GM21526 (cell line): Measurements from ENCODE around the gene JAG2.

Source experiments
- ATAC-seq: cut with Tn5 transposase; IDR thresholded peaks from one replicate; pipeline ENCODE4 v1.9.1; 2021; ENCODE audit warnings: moderate library complexity; ENCODE audit not compliant: unreplicated experiment, low FRiP score

Gene JAG2

DNA sequence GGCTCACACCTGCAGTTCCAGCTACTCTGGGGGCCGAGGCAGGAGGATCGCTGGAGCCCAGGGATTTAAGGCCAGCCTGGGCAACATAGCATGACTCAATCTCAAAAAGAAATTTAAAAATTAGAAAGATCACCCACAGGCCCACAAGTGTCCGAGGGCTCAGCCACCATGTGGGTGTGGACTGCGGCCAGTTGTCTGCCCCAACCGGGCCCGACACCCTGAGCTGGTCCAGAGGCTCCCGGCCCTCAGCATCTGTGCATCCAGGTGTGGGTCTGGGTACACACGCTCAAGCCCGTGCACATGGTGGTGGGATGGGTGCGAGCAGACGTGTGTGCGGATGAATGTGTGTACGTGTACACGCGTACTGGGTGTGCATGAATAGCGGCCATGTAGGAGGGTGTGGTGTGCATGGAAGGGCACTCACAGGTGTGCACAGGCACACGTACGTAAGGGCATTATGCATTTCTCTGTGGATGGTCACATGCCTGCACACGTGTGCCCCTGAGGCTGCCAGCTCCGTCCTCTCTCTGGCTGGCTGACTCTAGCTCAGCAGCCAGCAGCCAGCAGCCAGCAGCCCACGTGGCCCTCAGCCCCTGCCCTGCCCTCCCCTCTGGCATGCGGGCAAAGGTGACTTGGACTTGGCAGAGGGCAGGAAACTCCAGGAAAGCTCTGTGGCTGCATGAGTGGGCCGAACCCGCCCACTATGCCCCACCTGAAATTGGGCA, 35.8 kb upstream of the JAG2 start:
- ATAC-seq: no peak

DNA sequence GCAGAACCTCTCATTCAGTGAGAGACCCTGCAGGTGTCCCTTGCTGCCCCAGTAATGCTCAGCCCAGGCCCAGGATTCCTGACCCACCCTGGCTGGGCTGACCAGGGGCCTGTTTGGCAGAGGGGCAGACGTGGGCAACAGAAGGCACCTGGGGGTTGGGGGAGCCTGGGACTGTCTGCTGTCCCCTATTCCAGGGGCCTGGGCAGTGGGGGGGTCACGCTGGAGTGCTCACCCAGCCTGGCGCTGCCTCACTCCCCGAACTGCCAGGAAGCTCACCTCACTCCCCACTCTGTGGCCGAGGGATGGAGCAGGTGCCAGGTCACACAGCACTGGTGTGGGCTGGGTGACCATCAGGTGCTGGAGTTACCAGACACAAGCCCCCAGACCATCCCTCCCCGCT, 35.1 kb upstream of the JAG2 start:
- ATAC-seq: no peak

DNA sequence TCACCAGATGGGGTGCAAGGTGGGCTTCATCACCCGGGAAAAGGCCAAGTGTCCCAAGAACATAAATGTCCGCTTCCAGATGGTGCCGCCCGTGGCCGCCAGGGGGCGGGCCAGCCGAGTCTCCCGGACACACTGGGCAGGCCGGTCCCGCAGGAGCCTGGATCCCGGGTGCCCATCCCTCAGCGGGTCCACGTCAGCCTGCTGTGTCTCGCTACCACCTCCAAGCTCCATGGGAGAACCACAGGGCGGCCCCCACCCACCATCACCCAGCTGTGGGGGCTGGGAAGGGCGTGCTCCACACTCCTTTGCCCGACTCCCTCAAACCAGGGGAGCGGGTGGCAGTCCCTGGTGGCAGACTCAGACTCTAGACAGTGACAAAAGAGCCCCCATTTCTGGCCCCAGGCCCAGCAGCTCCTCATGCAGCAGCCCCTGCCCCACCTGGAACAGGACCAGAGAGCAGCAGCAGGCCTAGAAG, 34.5 kb upstream of the JAG2 start:
- ATAC-seq: no peak

- no peak for ATAC-seq
Measured at GRCh38 chr14:105201925-105202513, 33.4 kb upstream of the JAG2 start.

DNA sequence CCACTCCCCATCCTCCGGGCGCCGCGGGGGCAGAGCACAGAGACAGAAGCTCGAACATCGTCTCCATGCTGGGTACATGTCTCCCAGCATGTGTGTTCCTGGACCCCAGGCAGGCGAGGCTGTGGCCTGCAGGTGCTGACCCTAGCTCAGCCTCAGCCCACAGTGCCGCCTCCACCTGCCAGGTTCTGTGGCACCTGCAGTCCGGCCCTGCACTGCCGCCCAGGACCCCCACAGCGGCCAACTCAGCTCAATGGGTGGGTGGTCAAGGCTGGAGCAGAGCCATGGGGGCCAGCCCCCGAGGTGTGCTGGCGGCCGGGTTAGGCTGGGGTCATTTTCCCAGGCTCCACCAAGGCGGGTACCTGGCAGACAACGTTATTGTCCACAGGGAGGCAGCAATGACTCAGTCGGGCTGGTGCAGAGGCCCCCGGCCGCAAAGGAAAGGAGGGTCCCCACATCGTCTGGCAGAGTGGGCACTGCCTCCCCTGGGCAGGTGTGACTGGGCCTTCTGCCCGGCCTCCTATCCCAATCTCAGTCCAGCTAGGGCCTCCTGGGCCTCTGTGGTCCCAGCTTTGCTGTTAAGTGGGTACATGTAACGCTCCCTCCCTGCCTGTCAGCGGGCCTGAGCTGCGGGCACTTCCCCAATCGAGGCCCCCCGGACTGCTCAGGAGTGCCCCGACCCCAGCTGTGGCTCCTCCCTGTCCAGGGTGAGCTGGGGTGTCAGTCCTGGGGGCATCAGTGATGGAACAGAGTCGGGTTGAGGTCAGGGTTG, 32.8 kb upstream of the JAG2 start:
- no peak for ATAC-seq

- no peak for ATAC-seq
Measured at GRCh38 chr14:105200641-105201040, 32.1 kb upstream of the JAG2 start.

GRCh38 chr14:105200074-105200473, 31.5 kb upstream of the JAG2 start:
- ATAC-seq: no peak

GRCh38 chr14:105199093-105199492, 30.5 kb upstream of the JAG2 start:
- no peak for ATAC-seq

- ATAC-seq: no peak
Measured at GRCh38 chr14:105198588-105198987, 30.0 kb upstream of the JAG2 start.

GRCh38 chr14:105197211-105197641, 28.6 kb upstream of the JAG2 start:
- no peak for ATAC-seq

- no peak for ATAC-seq
Measured at GRCh38 chr14:105196265-105196960, 27.8 kb upstream of the JAG2 start.

GRCh38 chr14:105195522-105196264, 27.1 kb upstream of the JAG2 start:
- ATAC-seq: no peak

DNA sequence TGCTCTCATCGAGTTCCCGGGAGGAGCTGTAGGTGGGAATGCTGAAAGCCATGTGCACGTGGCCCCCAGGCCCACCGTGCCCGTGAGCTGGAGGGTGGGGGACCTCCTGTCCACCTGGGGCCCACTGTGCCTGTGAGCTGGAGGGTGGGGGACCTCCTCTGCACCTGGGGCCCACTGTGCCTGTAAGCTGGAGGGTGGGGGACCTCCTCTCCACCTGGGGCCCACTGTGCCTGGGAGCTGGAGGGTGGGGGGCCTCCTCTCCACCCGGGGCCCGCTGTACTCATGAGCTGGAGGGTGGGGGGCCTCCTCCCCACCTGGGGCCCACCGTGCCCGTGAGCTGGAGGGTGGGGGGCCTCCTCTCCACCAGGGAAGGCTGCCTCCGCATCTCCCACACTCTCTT, 26.5 kb upstream of the JAG2 start:
- ATAC-seq: no peak

- no peak for ATAC-seq
Measured at GRCh38 chr14:105193916-105194782, 25.6 kb upstream of the JAG2 start.

DNA sequence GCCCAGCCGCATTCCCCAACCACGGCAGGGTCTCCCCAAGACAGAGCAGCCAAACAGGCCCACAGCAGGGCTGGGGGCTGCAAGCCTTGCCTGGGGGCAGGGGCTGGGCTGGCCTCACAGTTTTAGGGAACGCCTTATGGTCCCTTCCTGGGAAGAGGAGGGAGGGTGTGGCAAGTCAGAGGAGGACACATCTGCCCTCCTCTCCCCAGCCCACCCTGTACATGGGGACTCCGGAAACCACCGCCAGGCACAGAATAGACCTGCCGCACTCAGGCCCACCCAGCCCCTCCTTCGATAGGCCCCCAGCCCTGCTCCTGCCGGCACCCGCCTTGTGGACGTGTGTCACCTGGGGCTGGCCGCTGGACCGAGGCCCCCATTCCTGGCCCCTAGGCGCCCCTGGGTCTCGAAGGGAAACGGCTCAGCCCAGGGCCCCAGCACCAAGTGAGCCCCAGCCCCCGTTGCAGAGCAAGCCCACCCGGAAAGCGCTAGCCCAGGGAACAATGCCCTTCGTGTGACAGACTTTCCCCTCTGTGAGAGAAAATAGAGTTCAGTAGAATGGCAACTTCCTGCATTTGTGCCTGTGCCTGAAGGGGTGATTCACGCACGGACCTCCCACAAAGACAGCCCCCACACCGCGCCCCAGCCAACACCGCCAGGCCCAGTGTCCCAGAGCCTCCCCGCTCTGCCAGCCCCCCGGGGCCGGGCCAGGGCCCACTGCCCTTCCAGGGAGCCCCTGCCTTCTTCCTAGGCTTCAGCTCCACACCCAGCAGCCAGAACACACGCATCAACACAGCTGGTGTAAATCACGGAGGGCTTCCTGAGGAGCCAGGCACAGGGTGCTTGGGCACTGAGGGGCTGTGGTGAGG, 24.5 kb upstream of the JAG2 start:
- no peak for ATAC-seq

DNA sequence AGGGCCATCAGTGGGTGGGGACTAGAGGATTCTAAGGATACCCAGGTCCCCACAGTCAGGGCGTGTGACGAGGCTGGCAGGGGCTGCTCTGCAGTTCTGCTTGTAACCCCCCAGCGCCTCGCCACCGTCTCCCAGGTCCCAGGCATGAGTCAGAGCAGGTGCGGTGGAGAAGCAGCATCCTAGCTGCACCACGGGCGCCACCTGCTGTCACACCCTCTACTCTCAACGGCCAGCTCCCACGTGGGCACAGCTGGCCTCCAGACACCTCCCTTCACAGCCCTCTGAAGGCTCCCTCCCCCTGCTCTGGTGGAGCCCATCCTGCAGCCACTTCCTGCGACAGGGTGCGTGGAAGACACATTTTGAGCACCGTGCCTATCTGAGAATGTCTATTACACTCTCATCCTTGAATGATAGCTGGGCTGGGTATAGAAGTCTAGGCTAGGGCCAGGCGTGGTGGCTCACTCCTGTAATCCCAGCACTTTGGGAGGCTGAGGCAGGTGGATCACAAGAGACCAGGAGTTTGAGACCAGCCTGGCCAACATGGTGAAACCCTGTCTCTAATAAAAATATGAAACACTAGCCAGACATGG, 19.5 kb upstream of the JAG2 start:
- no peak for ATAC-seq

DNA sequence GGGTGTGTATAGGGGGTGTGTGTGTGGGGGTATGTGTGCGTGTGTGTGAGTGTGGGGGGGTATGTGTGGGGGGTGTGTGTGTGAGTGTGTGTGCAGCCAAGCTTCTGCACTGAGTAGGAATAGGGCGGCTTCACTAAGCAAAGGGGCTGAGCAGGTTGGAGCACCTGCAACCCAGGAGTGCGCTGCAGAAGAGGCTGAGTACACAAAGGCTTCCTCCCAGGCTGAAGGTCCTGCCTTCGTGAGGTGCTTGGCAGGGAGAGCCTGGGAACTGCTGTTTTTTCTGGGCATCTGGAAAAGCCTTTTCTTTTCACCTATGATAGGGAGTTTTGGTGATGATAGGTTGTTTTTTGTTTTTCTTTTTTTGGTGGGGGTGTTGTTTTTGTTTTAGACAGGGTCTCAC, 18.5 kb upstream of the JAG2 start:
- no peak for ATAC-seq

DNA sequence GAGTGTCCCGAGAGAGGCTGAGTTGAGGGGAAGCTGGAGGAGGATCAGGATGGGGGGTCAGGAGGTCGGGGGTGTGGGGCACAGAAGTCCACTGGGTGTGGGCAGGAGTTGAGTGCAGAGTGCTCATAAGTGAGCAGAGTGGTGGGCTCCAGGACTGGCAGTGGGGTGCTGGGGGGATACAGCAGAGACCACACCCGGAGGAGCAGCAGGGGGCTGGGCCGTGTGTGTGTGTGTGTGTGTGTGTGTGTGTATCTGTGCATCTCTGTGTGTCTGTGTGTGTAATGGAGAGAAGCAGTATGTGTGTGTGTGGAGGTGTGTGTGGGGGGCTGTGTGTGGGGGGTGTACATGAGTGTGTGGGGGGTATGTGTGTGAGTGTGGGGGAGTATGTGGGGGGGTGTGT, 17.4 kb upstream of the JAG2 start:
- no peak for ATAC-seq
